NCI-H1436 (cell line): ENCODE data around the gene MYO5A.

Experiments
- DNase-seq: peaks from one replicate; lab custom pipeline; 2025; lab: John Stamatoyannopoulos, UW

Gene MYO5A

GRCh38 chr15:52362497-52362896 is 166.2 kb downstream of the MYO5A start:
- no peak for DNase-seq

- no peak for DNase-seq
These were observed 166.6 kb downstream of the MYO5A start for GRCh38 chr15:52361975-52362494.

DNA sequence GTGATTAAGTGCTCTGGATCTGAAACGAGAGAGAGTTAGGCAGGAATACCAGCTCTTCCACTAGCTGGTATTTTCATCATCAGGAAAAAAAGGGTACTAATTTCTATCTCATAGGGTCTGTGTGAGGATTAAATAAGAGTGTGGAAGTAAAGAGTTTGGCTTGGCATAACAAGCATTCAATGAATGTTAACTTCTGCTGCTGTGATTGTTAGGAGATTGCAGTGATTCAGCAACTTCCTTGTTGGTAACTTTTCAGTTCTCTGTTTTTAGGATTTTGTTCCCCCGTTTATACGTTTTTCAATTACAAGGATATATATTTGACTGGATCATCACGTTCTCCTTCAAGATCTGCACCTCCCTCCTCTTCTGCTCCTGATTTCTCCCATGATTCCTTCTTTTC is 167.2 kb downstream of the MYO5A start:
- DNase-seq: no peak

DNA sequence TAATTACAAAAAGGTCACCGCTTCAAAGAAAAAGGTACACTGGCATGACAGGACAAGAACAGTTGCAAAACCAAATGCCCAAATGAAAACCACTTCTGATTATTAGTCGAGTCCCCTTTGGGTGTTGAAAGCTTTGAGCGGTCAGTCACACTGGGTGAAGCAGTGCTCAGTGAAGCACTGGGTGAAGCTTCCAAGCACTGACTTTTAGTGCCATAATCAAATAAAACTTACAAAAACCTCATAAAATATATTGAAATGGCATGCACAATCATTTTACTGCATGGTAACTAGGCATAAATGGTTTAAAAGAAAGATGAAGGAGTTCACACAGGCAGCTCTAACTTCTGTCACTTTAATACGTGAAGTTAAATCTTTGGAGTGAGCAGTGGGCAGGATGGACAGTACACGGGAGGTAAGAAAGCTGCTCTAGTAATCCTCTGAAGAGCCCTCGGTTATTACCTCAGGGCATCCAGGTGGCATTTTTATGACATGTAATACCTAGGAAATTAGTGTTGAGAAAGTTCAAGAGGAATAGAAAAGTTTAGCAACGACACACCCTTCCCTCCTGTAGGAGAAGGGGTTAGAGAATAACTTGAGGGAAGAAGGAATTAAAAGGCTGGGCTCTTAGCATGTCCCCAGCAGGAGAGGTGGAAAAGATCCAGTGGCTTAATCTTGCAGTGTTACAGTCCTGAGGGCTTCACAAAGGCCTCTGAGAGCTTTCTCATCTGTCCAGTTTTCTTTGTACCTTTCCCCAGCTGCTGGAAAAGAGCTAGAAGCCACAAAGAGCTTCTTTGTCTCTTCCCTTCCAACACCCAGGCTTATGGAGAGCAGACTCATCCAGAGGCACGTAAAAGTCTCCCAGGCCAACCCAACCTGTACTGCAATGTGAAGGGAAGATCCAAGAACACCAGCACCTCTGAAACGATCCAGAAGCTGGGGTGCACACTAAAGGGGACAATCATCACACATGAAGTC is 168.2 kb downstream of the MYO5A start:
- DNase-seq: no peak

DNA sequence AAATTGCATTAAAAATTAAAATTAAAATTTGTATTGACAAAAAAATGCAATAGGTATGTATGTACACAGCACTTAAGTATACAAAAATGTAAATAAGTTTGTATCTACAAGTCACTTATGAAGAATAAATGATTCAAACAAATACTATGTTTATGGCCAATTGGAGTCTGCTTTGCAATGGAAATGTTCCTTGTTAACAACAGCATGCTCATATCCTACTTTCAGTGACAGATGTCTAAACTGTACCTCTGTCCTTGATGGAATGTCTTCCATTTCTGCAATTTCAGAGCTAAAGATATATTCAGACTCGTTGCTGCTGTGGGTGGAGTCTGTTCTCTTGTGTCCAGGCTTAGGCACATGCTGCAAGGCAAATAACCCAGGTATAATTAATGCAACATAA is 169.0 kb downstream of the MYO5A start:
- no peak for DNase-seq

GRCh38 chr15:52357949-52358348 is 170.7 kb downstream of the MYO5A start:
- no peak for DNase-seq

- DNase-seq: no peak
These were observed 176.6 kb downstream of the MYO5A start for GRCh38 chr15:52352086-52352485.

- no peak for DNase-seq
These were observed 177.3 kb downstream of the MYO5A start for GRCh38 chr15:52351206-52351908.

DNA sequence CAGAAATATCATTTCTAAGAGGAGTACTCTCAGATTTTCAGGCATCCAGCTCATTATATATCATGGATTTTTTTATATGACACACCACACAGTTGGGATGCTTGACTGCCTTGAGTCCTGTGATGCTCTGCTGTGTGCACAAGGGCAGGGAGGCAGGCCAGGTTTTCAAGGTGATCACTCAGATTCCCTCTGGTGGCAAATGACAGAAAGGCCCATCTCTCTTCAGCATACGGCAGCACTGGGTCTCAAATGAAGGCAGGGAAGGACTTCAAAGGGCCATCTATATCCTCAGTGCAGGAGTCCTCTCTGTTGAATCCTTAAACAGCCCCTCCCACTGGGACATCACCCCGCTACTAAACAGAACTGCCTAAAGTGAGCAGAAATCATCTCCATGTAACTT is 178.3 kb downstream of the MYO5A start:
- DNase-seq: no peak

DNA sequence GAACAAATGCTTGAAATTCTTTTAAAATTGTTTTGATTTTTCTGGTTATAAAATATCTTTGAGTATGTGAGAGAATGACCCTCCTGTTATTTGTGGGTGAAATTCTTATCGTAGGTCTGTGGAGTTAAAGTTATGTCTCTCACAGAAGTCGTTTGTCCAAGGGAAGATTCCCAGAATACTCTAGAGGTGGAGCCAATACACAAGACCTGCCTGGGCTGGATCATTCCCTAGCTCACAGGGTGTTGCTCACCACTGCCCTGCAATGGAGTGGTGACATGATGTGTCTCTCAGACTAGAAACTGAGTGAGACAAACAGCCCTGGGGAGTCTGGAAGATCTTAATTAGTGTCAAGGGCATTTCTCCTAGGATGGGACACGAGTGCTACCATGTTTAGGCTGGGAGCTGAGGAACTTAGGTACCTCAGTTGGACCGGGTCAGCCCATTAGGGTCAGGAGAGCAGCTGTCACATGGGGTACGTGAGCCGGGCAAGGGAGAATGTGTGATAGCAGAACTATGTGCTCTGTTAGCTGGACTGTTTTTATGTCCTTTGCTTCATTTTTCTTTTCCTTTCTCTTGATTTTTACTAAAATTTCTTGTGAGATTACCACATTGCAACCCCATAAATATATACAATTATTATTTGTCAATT is 179.5 kb downstream of the MYO5A start:
- DNase-seq: no peak

DNA sequence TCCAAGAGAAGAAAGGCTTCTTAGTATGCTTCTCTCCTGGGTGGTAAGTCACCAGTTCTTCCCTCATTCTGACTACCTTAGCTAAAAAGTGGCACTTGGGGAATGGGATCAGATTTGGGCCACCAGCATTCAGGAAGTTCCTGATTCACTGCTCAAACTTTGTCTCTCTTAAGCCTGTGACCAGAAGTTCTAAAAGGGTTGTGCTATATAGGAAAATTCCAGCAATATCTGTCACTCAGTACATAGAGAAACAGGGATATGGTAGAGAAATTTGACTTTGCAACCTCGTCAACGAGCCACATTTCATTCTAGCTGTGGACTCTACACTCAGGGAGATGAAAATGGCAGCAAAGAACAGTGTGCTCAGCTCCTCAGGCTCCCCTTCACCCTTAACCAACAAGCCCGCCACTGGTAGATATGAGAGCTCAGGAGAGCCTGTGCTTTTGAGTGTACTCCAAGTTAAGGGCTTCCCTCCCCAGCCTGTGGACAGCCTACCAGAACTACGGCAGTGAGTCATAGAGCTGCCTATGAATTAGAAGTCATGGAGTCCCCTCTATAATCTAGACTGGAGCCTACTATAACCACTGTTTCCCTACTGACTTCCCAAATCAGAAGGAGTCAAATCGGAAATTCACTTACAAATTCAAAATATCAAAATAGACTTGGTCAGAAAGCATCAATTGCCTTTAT is 180.5 kb downstream of the MYO5A start:
- no peak for DNase-seq

DNA sequence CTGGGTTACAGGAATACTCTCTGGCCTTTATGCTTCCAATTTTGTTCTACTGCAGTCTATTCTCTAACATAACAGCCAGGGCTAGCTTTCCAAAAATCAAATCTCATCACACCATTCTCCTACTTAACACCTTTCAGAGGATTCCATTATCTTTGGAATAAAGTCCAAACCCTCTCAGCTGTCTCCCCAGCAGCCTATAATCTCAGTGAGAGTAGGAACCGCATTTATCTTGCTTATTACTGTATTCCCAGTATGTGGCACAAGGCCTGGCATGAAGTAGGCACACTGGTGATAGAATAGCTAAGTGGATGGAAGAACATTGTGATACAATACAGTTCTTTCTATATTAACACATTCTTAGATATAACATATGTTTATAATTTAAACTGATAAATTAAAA is 184.1 kb downstream of the MYO5A start:
- DNase-seq: no peak

- no peak for DNase-seq
These were observed 184.8 kb downstream of the MYO5A start for GRCh38 chr15:52343831-52344230.

- no peak for DNase-seq
These were observed 188.6 kb downstream of the MYO5A start for GRCh38 chr15:52340093-52340492.

- DNase-seq: no peak
These were observed 189.8 kb downstream of the MYO5A start for GRCh38 chr15:52338891-52339290.

- no peak for DNase-seq
These were observed 190.6 kb downstream of the MYO5A start for GRCh38 chr15:52338058-52338457.

- no peak for DNase-seq
These were observed 191.4 kb downstream of the MYO5A start for GRCh38 chr15:52337198-52337853.

DNA sequence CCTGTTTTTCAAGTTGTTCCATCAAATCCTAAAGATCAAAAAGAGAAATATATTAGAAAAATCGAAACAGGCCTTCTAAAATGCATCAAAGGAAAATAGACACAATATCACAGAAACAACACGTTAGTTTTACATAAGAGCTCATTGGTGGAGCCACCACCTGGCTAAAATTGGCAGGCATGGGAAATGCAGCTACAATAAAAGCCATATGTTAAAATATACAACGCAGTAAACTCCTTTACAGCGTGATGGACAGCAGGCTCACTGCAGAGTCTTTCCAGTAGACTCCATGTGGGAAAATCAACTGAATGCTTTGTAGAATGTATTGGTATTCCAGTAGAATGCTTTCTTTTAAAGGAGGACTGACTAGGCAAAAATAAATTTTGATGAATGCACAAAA is 192.2 kb downstream of the MYO5A start:
- DNase-seq: no peak

DNA sequence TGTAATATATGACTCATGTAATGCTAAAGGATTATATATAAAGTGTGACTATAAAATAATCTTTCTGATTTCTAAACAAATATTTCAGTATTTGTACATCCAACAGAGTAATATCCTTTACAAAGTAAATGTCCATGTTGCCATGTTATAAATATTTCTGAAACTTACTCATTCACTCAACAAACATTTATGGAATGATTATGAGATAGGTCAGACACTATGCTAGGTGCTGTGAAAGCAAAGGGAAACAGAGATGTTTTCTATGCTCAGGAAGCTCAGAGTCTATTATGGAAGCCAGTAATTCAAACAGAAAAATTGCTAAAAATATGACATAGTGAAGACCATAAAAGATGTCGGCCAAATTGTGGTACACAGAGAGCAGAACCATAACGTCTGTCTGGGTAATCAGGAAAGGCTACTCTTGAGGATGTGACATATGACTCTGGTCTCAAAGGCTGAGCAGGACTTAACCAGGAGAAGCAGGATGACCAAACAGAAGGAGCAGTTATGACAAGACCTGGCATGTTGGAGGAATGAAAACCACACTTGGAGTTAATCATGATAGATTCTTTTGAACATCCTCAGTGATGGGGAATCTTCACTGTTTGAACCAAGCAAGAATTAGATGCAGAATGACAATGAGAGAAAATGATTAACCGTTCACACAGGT is 194.1 kb downstream of the MYO5A start:
- no peak for DNase-seq

DNA sequence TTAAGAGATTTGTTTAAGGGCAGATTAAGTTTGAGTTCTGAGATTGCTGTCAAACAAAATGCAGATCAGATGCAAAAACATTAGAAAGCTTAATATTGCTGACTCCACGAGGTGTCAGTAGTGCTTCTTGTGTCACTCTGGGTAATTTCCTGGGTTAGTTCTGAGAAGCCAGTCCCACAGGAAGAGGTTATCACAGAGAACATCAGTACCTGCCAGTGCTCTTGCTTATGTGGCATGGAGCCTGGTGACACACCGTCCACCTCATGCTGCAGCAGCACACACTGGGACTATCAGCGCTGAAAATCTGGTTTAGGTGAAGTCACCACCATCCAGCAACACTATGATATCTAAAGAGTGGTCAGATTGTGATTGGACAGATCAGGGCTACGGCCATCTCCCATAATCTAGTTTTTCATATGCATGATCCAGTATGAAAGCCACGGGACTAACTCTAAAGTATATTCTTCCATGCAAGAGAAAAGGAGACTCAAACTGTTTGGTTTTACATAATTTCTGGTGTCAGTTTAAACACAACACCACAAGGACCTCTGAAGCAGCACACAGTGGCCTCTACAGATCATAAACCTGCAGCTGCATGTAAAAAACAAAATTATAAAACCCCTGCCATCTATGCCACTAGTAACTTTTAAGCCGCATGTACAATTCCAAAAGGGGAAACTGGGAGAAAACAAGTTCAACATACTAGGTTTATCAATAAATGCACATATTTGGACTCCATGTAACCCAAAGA is 197.0 kb downstream of the MYO5A start:
- DNase-seq: peak; percentile 42
